Aorta (tissue), 5 donors: ENCODE results near the gene COLQ. TPM values are rescaled to one million over a fixed set of nuclear protein-coding genes. Genes with fewer than 3 reads are reported as not detected.
"Not testable (repeated sequence)": the region's sequence is repeated elsewhere in the genome, so short reads cannot be mapped to it uniquely, and the experiment has no call there.

Experiments used
- ATAC-seq: fragments of 200-7000 bp; cut with Tn5 transposase; one replicate; pipeline ENCODE4 v1.9.1; 2022; ENCODE audit warnings: moderate library complexity; ENCODE audit not compliant: low FRiP score
- DNase-seq, 2 donors: peaks; one replicate each; pipeline ENCODE4 v3.0.0-alpha.2; 2020
- H3K27ac ChIP-seq, 2 donors: one replicate each; pipeline ENCODE4 v1.5.1; 2013; ENCODE audit warnings: low read length in 2 of 2, mild to moderate bottlenecking in 2 of 2, moderate library complexity in 2 of 2, control low read depth in 1 of 2, inconsistent platforms in 1 of 2, low read depth in 1 of 2
- H3K27me3 ChIP-seq, 2 donors: one replicate each; pipeline ENCODE4 v1.6.1; 2013; ENCODE audit warnings: control low read depth in 1 of 2, low read length in 1 of 2, mild to moderate bottlenecking in 1 of 2, moderate library complexity in 1 of 2; ENCODE audit not compliant: insufficient read depth in 2 of 2, control insufficient read depth in 1 of 2
- H3K36me3 ChIP-seq, 2 donors: one replicate each; pipeline ENCODE4 v1.6.1; 2013; ENCODE audit warnings: control low read depth in 1 of 2, low read length in 1 of 2, mild to moderate bottlenecking in 1 of 2; ENCODE audit not compliant: insufficient read depth in 2 of 2, control insufficient read depth in 1 of 2
- H3K4me1 ChIP-seq, 2 donors: one replicate each; pipeline ENCODE4 v1.6.1; 2013; ENCODE audit warnings: low read length in 2 of 2, control low read depth in 1 of 2, mild to moderate bottlenecking in 1 of 2, moderate library complexity in 1 of 2; ENCODE audit not compliant: insufficient read depth in 2 of 2, control insufficient read depth in 1 of 2
- H3K4me3 ChIP-seq, 2 donors: one replicate each; pipeline ENCODE4 v1.5.1; 2013; ENCODE audit warnings: low read length in 2 of 2, control low read depth in 1 of 2, mild to moderate bottlenecking in 1 of 2
- H3K9me3 ChIP-seq: one replicate; pipeline ENCODE4 v1.6.1; 2013; ENCODE audit warnings: mild to moderate bottlenecking, low read length; ENCODE audit not compliant: control insufficient read depth
- WGBS, 2 donors: extraction: QIAGEN DNeasy Blood & Tissue Kit; methylation state at CpG; one replicate each; pipeline ENCODE4 v1.1.7; 2013; 5-methylcytosine and 5-hydroxymethylcytosine counted together
- intact Hi-C, 2 donors: fragments of 100-400 bp; cut with DNase I; formaldehyde crosslinking; loops; one replicate each; pipeline versions ENCODE4 v1.14.2 to v1.15.0; 2022
- polyA plus RNA-seq, 2 donors: library from polyadenylated mRNA; stranded (reverse); fragments of 200-250 nt; gene quantifications; one replicate each; pipeline ENCODE4 v1.2.3, GENCODE V29; 2013
- total RNA-seq, 2 donors: library from RNA; stranded (reverse); fragmentation: NEBNext Ultra II Directional; extraction: Animal tissue kit (Norgen Biotek cat#: 25700); gene quantifications; one replicate each; pipeline ENCODE4 v1.2.1, GENCODE V29; 2021
- donor health status: healthy with polysubstance abuse.
- donor health status: Bipolar disorder and iron deficiency.
- donor health status: DM: no; HTN: no; CAD: no.
- donor health status: DM: no; HTN: no; CAD: no.
- donor health status: DM: yes; HTN: yes; CAD: no.

COLQ gene
- total and polyA plus RNA-seq, 4 donors = 1.8 to 18.7 (median 13.7) TPM

- 63 to 67% methylated on average over 4 of the region's 4 CpGs for WGBS, 2 donors
- DNase-seq = no peak
- H3K4me1 ChIP-seq = no peaks in the 10 kb centered on the region
- intact Hi-C loops = no loop called here
- no peak overlapping the region for H3K27ac ChIP-seq
- H3K4me3 ChIP-seq = no peak overlapping the region
- H3K27me3 ChIP-seq = no peaks in the 10 kb centered on the region
- no peaks in the 10 kb centered on the region for H3K9me3 ChIP-seq
- ATAC-seq = no peak
- H3K36me3 ChIP-seq = peaks cover 0 to 2% of the 10 kb centered on the region in 2 donors
Observed at GRCh38 chr3:15460891-15461531, 60.5 kb downstream of the COLQ start.

DNA sequence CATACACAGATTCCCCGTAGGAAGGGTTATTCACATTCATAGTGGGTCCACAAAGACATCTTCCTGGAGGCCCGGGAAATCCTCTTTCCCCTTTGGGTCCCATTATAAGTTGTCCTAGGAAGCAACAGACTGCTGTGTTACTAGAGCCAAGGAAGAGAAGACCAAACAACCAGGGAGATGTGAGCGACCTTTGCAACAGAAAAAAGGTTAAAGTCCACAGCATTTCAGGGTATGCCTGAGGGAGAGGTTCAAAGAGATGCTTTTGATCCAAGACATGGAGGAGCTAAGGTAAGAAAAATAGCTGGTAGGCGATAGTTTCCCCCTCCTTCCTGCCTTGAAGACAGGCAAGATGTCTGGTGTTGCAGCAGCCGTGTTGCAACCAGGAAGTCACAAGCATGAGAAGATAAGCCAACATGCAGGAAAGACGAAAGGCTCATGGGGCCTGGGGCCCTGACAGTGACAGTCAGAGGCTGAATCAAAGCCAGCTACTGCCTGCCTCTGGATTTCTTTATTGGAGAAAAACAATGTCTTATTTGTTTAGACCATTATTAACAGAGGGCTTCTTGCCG is 63.2 kb downstream of the COLQ start:
- peaks cover 0 to 2% of the 10 kb centered on the region in 2 donors for H3K36me3 ChIP-seq
- intact Hi-C loops = no loop called here
- H3K27me3 ChIP-seq = no peaks in the 10 kb centered on the region
- no peak overlapping the region for H3K4me3 ChIP-seq
- no peaks in the 10 kb centered on the region for H3K9me3 ChIP-seq
- no peaks in the 10 kb centered on the region for H3K4me1 ChIP-seq
- 95% methylated on average over 7 of the region's 7 CpGs for WGBS, 2 donors
- ATAC-seq (no peak), DNase-seq (no peak)
- H3K27ac ChIP-seq = no peak overlapping the region

DNA sequence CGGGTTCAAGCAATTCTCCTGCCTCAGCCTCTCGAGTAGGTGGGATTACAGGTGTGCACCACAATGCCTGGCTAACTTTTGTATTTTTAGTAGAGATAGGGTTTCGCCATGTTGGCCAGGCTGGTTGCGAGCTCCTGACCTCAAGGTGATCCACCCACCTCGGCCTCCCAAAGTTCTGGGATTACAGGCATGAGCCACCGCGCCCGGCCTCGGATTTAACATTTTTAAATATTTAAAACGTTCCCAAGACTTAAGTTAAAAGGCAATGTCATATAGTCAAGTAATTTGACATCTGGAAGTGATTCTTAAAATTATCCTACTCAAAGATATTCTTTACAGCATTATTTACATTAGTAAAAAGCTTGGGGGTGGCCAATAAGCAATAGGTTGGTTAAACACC is 64.6 kb downstream of the COLQ start:
- H3K27me3 ChIP-seq, intact Hi-C loops, H3K4me3 ChIP-seq, H3K27ac ChIP-seq, H3K9me3 ChIP-seq, H3K4me1 ChIP-seq, H3K36me3 ChIP-seq, DNase-seq, ATAC-seq: not testable (repeated sequence)
- 92 to 93% methylated on average over 10 of the region's 10 CpGs for WGBS, 2 donors

- Histone ChIP-seq H3K27me3 (no peaks in the 10 kb centered on the region), H3K4me3 (no peak overlapping the region), H3K36me3 (peaks cover 0 to 2% of the 10 kb centered on the region in 2 donors), H3K27ac (no peak overlapping the region), H3K4me1 (no peaks in the 10 kb centered on the region), H3K9me3 (no peaks in the 10 kb centered on the region)
- 90 to 93% methylated on average over 2 of the region's 2 CpGs for WGBS, 2 donors
- intact Hi-C loops = no loop called here
- DNase-seq (no peak), ATAC-seq (no peak)
Observed at GRCh38 chr3:15456321-15456720, 65.2 kb downstream of the COLQ start.

- intact Hi-C loops = no loop called here
- DNase-seq (no peak), ATAC-seq (no peak)
- no peaks in the 10 kb centered on the region for H3K27me3 ChIP-seq
- no peaks in the 10 kb centered on the region for H3K4me1 ChIP-seq
- H3K36me3 ChIP-seq = peaks cover 0 to 2% of the 10 kb centered on the region in 2 donors
- H3K4me3 ChIP-seq = no peak overlapping the region
- H3K27ac ChIP-seq = no peak overlapping the region
- no peaks in the 10 kb centered on the region for H3K9me3 ChIP-seq
- 91% methylated on average over 7 of the region's 7 CpGs for WGBS, 2 donors
Observed at GRCh38 chr3:15455756-15456155, 65.8 kb downstream of the COLQ start.

DNA sequence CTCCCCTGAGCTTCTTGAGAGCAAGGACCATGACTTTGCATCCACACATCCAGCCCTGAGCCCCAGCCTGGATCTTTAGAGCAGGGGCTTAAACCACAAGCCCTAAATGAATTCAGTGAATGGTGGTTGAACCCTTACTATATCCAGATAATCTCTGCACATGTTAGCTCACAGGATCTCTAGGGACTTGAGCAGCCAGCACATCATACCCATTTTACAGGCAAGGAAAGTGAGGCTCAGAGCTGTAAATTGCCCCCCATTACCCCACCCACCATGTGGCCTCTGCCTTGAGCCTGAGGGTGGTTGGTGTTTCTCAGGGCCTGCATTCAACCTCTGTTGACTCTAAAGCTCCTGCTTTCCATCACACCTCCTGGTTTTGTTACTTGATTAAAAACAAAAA is 66.5 kb downstream of the COLQ start:
- no peaks in the 10 kb centered on the region for H3K4me1 ChIP-seq
- peaks cover 0 to 2% of the 10 kb centered on the region in 2 donors for H3K36me3 ChIP-seq
- no peaks in the 10 kb centered on the region for H3K9me3 ChIP-seq
- intact Hi-C loops = no loop called here
- no peak overlapping the region for H3K4me3 ChIP-seq
- no peaks in the 10 kb centered on the region for H3K27me3 ChIP-seq
- ATAC-seq (no peak), DNase-seq (no peak)
- H3K27ac ChIP-seq = no peak overlapping the region

GRCh38 chr3:15453991-15454625 is 67.4 kb downstream of the COLQ start:
- ATAC-seq = no peak
- H3K4me3 ChIP-seq = no peak overlapping the region
- no peaks in the 10 kb centered on the region for H3K27me3 ChIP-seq
- WGBS, 2 donors = 79 to 80% methylated on average over 9 of the region's 9 CpGs
- no peaks in the 10 kb centered on the region for H3K4me1 ChIP-seq
- intact Hi-C loops = no loop called here
- H3K36me3 ChIP-seq = peaks cover 0 to 2% of the 10 kb centered on the region in 2 donors
- DNase-seq = no peak
- H3K9me3 ChIP-seq = no peaks in the 10 kb centered on the region
- H3K27ac ChIP-seq = no peak overlapping the region

DNA sequence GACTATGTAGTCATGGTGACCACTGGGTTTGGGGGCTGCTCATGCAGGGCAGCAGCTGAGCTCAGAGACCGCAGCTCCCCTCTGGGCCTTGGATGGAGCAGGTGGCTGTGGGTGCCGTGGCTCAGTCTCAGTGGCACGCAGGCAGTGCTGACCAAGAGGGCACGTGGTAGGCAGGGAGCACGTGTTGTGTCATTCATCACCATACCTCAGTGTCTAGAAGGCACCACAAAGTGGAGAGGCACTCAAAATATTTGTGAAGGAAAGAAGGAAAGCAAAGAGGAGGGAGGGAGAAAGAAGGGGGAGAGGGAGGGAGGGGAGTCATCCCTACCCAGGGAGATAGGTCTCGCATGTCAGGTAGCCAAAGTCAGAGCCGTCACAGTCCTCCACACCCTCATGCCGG is 68.0 kb downstream of the COLQ start:
- H3K4me3 ChIP-seq = no peak overlapping the region
- H3K27ac ChIP-seq = no peak overlapping the region
- H3K36me3 ChIP-seq = peaks cover 0 to 2% of the 10 kb centered on the region in 2 donors
- no peak for ATAC-seq
- DNase-seq = no peak
- no peaks in the 10 kb centered on the region for H3K4me1 ChIP-seq
- H3K9me3 ChIP-seq = no peaks in the 10 kb centered on the region
- intact Hi-C loops = no loop called here
- WGBS, 2 donors = 83 to 91% methylated on average over 8 of the region's 8 CpGs
- no peaks in the 10 kb centered on the region for H3K27me3 ChIP-seq

GRCh38 chr3:15452961-15453360 is 68.5 kb downstream of the COLQ start:
- peaks cover 0 to 2% of the 10 kb centered on the region in 2 donors for H3K36me3 ChIP-seq
- no peak for ATAC-seq
- no peaks in the 10 kb centered on the region for H3K9me3 ChIP-seq
- no peaks in the 10 kb centered on the region for H3K4me1 ChIP-seq
- H3K27me3 ChIP-seq = no peaks in the 10 kb centered on the region
- H3K4me3 ChIP-seq = no peak overlapping the region
- intact Hi-C loops = no loop called here
- 88 to 94% methylated on average over 5 of the region's 5 CpGs for WGBS, 2 donors
- DNase-seq = no peak
- H3K27ac ChIP-seq = no peak overlapping the region
